T follicular helper cell (primary cell): Measurements from ENCODE around the gene APBA2.

Experiments used
- DNase-seq: peaks from one replicate; pipeline ENCODE4 v3.0.0-alpha.2; 2020; ENCODE audit warnings: low read depth

APBA2 gene

GRCh38 chr15:29134239-29134638 is 248.5 kb downstream of the APBA2 start:
- DNase-seq, result no peak

- no peak for DNase-seq
Observed at GRCh38 chr15:29134641-29135308, 249.0 kb downstream of the APBA2 start.

- no peak for DNase-seq
Observed at GRCh38 chr15:29135309-29135657, 249.5 kb downstream of the APBA2 start.

- DNase-seq, result no peak
Observed at GRCh38 chr15:29135702-29136646, 250.2 kb downstream of the APBA2 start.

- DNase-seq, result no peak
Observed at GRCh38 chr15:29138260-29138659, 252.5 kb downstream of the APBA2 start.

GRCh38 chr15:29139072-29139471 is 253.3 kb downstream of the APBA2 start:
- no peak for DNase-seq

DNA sequence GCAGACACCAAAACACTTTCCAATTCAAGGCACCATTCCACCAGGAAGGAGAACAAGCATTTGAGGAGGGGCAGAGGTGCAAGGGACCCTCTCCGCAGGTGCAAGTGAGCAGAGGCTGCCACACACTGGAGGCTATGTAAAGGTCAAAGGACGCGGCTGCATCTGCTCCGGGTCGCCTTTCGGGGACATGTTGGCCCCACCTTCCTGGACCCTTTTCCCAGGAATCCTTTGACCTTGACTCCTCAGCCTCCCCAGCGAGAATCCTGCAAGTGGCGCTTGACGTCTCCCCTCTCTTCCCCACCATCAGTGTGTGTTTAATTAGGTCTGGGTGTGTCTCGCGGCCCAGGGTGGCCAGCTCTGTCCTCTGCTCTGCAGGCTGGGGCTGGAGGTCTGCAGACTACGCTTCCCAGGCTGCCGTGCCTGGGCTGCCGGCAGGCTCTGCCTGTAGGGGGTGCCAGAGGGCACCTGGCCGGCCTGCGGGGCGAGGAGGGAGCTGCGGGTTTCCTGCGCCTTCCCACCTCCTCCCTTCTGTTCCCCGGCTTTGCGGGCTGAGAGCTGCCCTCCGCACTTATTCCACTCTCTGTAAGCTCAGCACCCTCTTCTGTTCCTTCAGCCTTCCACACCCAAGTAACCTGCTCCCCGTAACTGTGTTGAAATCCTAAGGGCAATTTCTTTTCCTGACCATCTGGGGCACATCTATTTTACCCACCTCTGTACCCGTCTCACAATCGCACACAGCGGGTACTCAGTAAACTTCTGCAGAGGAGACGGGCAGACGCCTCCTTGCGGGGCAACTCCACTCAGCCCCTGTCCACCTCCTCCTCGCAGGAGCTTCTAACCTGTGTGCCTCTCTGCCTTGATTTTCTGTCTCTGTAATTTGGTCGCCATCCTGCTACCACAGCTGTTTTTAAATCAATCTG is 254.0 kb downstream of the APBA2 start:
- DNase-seq, result peak; percentile 25

- no peak for DNase-seq
Observed at GRCh38 chr15:29140475-29141307, 254.9 kb downstream of the APBA2 start.

DNA sequence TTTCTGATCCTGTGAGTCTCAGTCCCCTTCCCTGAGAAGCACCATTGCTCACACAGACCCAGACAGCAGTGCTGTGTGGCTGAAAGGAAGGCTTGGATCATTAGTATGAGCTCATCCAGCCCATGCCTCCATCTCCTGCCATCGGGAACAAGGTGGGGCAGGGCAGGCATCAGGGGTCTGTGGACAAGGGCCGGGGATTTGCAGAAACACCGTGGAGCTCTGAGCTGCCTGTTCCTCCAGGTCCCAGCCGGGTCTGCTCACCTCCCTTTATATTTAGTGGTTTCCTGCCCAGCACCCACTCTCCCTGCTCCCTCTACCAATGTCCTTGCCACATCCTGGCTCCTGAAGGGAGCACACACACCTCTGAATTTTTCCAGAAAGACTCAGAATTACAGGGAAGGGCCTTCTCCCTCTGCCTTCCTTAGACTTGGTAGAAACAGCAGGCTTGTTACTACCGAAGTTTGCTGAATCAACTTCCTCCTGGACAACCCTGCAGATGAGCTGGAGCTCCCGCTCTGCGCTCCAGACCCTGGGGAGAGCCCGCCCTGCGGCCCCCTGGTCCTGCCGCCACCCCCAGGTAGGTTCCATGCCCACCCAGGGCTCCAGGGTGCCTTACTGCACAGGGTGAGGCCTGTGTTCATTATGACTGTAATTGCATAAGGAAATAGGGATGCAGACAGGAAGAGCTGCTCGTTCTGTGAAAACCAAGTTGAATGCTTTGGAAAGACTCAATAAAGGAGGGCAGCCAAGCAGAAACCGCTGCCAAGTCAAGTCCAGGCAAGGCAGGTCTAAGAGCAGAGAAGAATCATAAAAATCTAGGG is 255.7 kb downstream of the APBA2 start:
- DNase-seq, result no peak

DNA sequence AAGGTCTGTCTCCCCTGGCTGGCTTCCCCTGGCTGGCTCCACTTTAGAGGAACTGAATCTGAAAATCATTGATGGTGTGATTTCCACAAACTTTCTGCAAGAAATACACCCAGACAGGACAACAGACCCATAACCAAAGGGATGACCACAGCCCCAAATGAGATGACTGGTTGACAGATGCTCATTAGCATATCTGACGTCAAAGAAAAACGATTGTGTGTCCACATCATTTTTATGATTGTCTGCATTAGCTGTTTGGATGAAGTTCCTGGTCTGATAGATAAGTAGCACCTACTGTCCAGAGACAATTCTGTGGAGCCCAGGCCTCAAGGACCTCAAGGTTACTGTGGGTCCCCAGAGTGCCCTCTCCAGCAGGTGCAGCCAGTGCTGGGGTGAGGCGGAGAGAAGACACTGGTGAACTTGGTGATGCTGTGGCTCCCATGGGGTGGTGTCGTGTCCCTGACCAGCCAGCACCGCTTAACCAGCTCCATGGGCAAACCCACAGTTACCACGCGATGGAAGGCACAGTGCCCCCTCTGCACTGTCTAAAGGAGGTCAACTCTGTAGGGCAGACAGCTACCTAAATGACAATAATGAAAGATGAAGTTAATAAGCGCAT is 256.5 kb downstream of the APBA2 start:
- DNase-seq, result no peak

DNA sequence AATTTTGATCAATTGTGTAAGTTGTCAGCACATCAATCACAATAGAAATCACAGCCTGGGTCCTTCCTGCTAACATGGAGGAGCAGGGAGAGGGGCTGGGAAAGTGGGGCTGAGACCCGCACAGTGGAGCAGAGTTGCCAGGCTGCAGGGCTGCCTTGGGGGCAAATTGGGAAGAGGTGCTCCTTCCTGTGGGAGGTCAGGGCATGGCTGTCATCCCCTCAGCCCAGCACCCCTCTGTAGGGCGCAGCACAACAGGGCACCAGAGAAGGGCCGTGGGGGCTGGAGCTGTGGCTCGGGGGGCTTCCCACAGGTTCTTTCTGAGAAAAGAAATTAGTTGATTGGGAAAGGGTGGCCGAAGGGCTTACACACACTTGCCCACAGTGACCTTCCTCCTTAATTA is 257.5 kb downstream of the APBA2 start:
- DNase-seq, result no peak

GRCh38 chr15:29143909-29144635 is 258.3 kb downstream of the APBA2 start:
- DNase-seq, result no peak

DNA sequence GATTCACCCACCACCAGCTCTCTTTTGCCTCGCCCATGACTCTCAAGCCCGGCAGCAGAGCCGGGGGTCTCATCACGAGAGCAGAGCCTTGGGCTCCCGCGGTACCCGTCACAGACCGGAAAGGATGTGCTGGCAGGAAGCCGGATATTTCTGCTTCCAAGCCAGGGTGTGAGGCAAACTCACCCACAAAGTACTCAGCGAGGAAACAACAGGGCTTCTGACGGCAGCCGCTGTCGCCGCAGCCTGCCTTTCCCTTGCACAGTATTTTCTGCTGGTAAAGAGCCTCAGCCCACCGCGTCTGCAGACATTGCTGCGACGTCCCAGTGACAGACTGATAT is 263.9 kb downstream of the APBA2 start:
- DNase-seq, result no peak

DNA sequence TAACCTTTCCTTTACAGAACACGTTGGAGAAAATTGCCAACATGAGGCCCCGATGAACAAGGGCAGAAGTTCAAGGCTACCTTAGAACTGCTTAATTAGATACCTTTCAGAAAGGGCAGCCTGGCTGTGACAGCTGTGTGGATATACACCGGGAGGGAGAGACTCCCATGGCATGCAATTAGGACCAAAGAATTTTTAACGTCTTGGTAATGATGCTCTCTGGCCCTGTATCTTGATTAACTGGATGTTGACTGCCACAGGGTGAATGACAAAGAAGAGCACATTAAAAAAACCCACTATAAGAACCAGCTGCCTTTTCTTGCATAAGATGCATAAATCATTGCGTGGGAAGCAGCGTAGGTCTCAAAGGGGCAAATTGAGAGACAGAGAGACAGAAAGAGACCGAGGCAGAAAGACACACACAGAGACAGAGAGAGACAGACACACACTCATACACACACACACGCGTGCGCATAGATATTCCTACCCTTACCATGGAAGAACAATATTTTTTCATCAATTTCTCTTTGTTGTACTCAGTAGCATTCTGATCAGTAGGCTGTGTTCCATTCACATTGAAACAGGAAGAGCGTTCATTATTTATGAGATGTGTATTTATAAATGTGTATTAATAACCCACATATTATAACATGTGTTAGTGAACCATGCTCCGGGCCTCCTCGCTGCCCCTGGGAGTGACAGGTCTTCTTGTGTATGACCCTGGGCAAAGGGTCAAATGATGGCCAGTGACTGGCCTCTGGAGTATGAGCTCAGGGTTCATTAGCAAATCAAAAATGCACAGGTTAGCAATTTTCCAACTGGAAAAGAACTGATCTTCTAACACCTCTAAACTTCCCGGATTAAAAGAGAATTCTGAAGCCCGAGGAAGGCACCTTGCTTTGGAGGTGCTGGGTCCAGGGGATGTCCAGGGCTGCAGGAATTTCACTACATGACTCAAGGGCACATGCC is 265.0 kb downstream of the APBA2 start:
- no peak for DNase-seq

DNA sequence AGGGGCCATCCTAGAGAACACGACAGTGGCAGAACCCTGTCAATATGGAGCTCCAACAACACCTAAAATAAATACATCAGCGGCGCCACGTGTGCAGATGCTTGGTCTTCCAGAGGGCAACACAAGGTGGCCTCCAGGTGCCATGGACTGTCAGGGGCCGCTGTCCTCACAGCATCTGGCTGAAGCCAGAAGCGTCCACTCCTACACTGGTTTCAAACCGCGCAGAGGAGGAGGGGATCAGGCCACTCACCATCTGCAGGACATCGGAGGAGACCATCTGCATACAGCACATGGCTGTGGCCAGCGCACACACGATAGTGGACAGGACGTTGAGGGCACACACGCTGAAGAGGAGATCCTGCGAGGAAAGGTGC is 265.7 kb downstream of the APBA2 start:
- DNase-seq, result no peak

DNA sequence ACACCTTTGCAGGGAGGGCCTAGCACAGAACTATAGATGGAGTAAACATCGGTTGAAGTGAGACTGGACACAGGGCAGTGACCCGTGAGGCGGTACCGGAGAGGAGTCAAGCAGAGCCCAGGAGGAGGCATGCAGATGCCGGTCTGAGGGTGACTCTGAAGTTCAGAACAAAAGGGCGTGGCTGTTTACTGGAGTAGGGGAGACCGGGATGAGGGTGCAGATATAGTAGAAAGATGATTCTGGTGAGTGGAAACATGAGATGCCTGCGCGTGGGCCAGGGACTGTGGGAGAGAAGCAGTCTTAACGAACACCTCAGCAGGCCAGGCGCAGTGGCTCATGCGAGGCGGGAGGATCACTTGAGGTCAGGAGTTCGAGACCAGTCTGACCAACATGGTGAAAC is 270.7 kb downstream of the APBA2 start:
- no peak for DNase-seq

GRCh38 chr15:29159771-29160455 is 274.1 kb downstream of the APBA2 start:
- no peak for DNase-seq

GRCh38 chr15:29162411-29162810 is 276.6 kb downstream of the APBA2 start:
- DNase-seq, result no peak
